Measurements from ENCODE around the gene PDE4B. TPM values are rescaled to one million over a fixed set of nuclear protein-coding genes. Genes with fewer than 3 reads are reported as not detected.

Gene PDE4B
- total and polyA plus RNA-seq, 2 donors from 2014 or later, result 2.0 to 8.7 TPM

DNA sequence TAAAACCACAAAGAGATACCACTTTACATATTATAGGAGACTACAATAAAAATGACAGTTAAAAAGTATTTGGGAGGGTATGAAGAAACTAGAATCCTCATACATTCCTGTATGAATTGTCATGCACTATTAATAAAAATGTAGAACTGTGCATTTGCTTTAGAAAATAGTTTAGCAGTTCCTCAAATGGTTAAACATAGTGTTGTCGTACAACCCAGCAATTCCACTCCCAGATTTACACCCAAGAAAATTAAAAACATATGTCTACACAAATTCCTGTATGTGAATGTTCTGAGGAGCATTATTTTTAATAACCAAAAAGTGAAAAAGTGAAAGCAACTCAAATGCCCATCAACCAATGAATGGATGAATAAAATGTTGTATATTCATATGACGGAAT, 23.1 kb upstream of the PDE4B start:
- H3K9me3 ChIP-seq (ENCODE audit: control insufficient read depth in 2 of 3, insufficient read depth in 1 of 3, low read length in 3 of 3), result peaks cover 0 to 4% (median 0%) of the 10 kb centered on the region in 3 donors
- H3K27ac ChIP-seq (ENCODE audit: low read depth in 2 of 2, low read length in 2 of 2), result no peak overlapping the region
- H3K4me1 ChIP-seq (ENCODE audit: control insufficient read depth in 2 of 3, insufficient read depth in 2 of 3, low read depth in 1 of 3, low read length in 3 of 3), result no peaks in the 10 kb centered on the region
- intact Hi-C loops (cut with DNase I), result no loop called here
- DNase-seq (no peak), FAIRE-seq (no peak)
- no peak overlapping the region for H3K4me3 ChIP-seq (ENCODE audit: low read length in 3 of 3)
- TF ChIP-seq, protein P1, sequence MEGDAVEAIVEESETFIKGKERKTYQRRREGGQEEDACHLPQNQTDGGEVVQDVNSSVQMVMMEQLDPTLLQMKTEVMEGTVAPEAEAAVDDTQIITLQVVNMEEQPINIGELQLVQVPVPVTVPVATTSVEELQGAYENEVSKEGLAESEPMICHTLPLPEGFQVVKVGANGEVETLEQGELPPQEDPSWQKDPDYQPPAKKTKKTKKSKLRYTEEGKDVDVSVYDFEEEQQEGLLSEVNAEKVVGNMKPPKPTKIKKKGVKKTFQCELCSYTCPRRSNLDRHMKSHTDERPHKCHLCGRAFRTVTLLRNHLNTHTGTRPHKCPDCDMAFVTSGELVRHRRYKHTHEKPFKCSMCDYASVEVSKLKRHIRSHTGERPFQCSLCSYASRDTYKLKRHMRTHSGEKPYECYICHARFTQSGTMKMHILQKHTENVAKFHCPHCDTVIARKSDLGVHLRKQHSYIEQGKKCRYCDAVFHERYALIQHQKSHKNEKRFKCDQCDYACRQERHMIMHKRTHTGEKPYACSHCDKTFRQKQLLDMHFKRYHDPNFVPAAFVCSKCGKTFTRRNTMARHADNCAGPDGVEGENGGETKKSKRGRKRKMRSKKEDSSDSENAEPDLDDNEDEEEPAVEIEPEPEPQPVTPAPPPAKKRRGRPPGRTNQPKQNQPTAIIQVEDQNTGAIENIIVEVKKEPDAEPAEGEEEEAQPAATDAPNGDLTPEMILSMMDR (IDR thresholded peaks at IDR 0.05; ENCODE audit: borderline replicate concordance, extremely low read depth, insufficient read depth), result no peak
- no peaks in the 10 kb centered on the region for H3K36me3 ChIP-seq (ENCODE audit: control insufficient read depth in 2 of 3, insufficient read depth in 3 of 3, low read length in 3 of 3)
- H3K9ac ChIP-seq (ENCODE audit: low read length in 3 of 3), result no peak overlapping the region
- no peaks in the 10 kb centered on the region for H3K27me3 ChIP-seq (ENCODE audit: control insufficient read depth, insufficient read depth, low read length)

DNA sequence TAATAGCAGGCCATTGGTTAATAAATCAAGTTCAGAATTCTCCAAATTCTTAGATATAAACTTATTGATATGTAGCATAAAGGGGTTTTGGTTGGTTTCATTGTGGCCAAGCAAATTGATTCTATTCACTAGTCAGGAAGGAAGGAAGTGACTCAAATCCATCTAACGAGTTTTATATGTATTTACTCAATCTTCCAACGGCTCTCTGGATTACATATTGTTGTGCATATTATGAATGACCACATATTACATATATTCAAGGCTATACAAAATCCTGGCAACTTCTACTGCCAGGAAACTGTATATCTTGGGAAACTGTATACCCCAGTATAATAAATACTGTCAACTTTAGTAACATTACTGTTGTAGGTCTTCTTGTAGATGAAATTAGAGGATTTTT, 20.1 kb upstream of the PDE4B start:
- FAIRE-seq (no peak), DNase-seq (no peak)
- Histone ChIP-seq H3K4me3 (ENCODE audit: low read length in 3 of 3) (no peak overlapping the region), H3K9ac (ENCODE audit: low read length in 3 of 3) (no peak overlapping the region), H3K36me3 (ENCODE audit: control insufficient read depth in 2 of 3, insufficient read depth in 3 of 3, low read length in 3 of 3) (no peaks in the 10 kb centered on the region), H3K9me3 (ENCODE audit: control insufficient read depth in 2 of 3, insufficient read depth in 1 of 3, low read length in 3 of 3) (peaks cover 0 to 4% (median 0%) of the 10 kb centered on the region in 3 donors), H3K4me1 (ENCODE audit: control insufficient read depth in 2 of 3, insufficient read depth in 2 of 3, low read depth in 1 of 3, low read length in 3 of 3) (no peaks in the 10 kb centered on the region), H3K27me3 (ENCODE audit: control insufficient read depth, insufficient read depth, low read length) (no peaks in the 10 kb centered on the region), H3K27ac (ENCODE audit: low read depth in 2 of 2, low read length in 2 of 2) (no peak overlapping the region)
- intact Hi-C loops (cut with DNase I), result no loop called here
- TF ChIP-seq, protein P1 (IDR thresholded peaks at IDR 0.05; ENCODE audit: borderline replicate concordance, extremely low read depth, insufficient read depth), result no peak

DNA sequence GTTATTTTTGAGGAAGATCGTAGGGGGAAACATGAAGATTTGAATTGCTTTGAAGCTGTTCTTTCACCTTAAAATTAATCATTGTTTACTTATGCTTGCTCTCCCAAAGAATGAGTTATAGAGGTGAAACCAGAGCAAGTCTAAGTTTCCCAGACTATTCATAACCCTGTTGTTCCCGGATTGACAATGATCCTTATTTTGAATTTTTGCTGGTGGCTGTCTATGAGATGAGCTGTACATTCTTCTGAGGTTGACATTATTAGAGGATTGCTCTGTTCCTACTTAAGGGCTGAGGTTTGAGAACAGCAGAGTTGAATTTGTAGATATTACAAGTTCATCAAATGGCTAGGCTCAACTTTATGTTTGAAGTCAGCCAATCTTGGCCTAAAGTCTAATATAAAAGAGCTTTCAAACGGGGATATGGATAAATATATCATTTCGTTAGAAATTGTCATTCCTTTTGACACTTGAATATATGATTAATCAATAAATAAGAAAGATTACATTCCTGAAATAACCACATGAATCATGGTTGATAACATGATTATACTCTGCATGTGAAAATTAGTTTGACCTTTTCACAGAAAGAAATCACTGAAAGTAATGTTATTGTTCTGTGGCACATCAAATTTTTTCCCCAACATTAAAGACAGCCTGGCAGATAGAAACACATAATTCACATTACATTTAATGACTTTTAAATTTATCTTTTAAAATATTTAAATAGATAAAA, 19.1 kb upstream of the PDE4B start:
- no peak overlapping the region for H3K4me3 ChIP-seq (ENCODE audit: low read length in 3 of 3)
- H3K27ac ChIP-seq (ENCODE audit: low read depth in 2 of 2, low read length in 2 of 2), result no peak overlapping the region
- TF ChIP-seq, protein P1 (IDR thresholded peaks at IDR 0.05; ENCODE audit: borderline replicate concordance, extremely low read depth, insufficient read depth), result no peak
- H3K9me3 ChIP-seq (ENCODE audit: control insufficient read depth in 2 of 3, insufficient read depth in 1 of 3, low read length in 3 of 3), result peaks cover 0 to 4% (median 0%) of the 10 kb centered on the region in 3 donors
- DNase-seq (peak in 1 of 5 donors; percentile 0), FAIRE-seq (no peak)
- no peaks in the 10 kb centered on the region for H3K4me1 ChIP-seq (ENCODE audit: control insufficient read depth in 2 of 3, insufficient read depth in 2 of 3, low read depth in 1 of 3, low read length in 3 of 3)
- no peaks in the 10 kb centered on the region for H3K36me3 ChIP-seq (ENCODE audit: control insufficient read depth in 2 of 3, insufficient read depth in 3 of 3, low read length in 3 of 3)
- intact Hi-C loops (cut with DNase I), result no loop called here
- no peak overlapping the region for H3K9ac ChIP-seq (ENCODE audit: low read length in 3 of 3)
- H3K27me3 ChIP-seq (ENCODE audit: control insufficient read depth, insufficient read depth, low read length), result no peaks in the 10 kb centered on the region

Measured in kidney (tissue), 14 donors.